Dedifferentiated amniotic fluid mesenchymal stem cell (primary cell): ENCODE measurements around the gene CAMTA1.

Experiments
- DNase-seq: peaks from one replicate; pipeline ENCODE4 v3.0.0-alpha.2; 2016; ENCODE audit errors: extremely low spot score

CAMTA1 gene

GRCh38 chr1:6779089-6779805 is 6.0 kb upstream of the CAMTA1 start:
- no peak for DNase-seq

GRCh38 chr1:6782151-6782550 is 3.1 kb upstream of the CAMTA1 start:
- DNase-seq = no peak

GRCh38 chr1:6783221-6783620 is 2.0 kb upstream of the CAMTA1 start:
- DNase-seq = no peak

- no peak for DNase-seq
These were observed 1.2 kb upstream of the CAMTA1 start for GRCh38 chr1:6783936-6784559.

GRCh38 chr1:6784560-6785317 is 515 bp upstream of the CAMTA1 start:
- peak; percentile 100 for DNase-seq

GRCh38 chr1:6785728-6786505 is 663 bp downstream of the CAMTA1 start:
- no peak for DNase-seq

- no peak for DNase-seq
These were observed 3.7 kb downstream of the CAMTA1 start for GRCh38 chr1:6788946-6789345.

GRCh38 chr1:6790146-6790545 is 4.9 kb downstream of the CAMTA1 start:
- no peak for DNase-seq

- peak; percentile 58 for DNase-seq
These were observed 8.9 kb downstream of the CAMTA1 start for GRCh38 chr1:6794164-6794563.

- no peak for DNase-seq
These were observed 9.9 kb downstream of the CAMTA1 start for GRCh38 chr1:6795203-6795602.

GRCh38 chr1:6795661-6796060 is 10.4 kb downstream of the CAMTA1 start:
- DNase-seq = no peak

GRCh38 chr1:6796095-6796494 is 10.8 kb downstream of the CAMTA1 start:
- DNase-seq = no peak

- no peak for DNase-seq
These were observed 14.2 kb downstream of the CAMTA1 start for GRCh38 chr1:6799499-6799898.

GRCh38 chr1:6800745-6801144 is 15.5 kb downstream of the CAMTA1 start:
- peak; percentile 43 for DNase-seq

GRCh38 chr1:6801199-6801598 is 15.9 kb downstream of the CAMTA1 start:
- DNase-seq = no peak

GRCh38 chr1:6801966-6802365 is 16.7 kb downstream of the CAMTA1 start:
- DNase-seq = peak; percentile 39

GRCh38 chr1:6802454-6802853 is 17.2 kb downstream of the CAMTA1 start:
- DNase-seq = no peak

- no peak for DNase-seq
These were observed 17.6 kb downstream of the CAMTA1 start for GRCh38 chr1:6802893-6803292.

GRCh38 chr1:6803357-6803756 is 18.1 kb downstream of the CAMTA1 start:
- DNase-seq = no peak

GRCh38 chr1:6805004-6805416 is 19.8 kb downstream of the CAMTA1 start:
- DNase-seq = no peak

- DNase-seq = no peak
These were observed 22.5 kb downstream of the CAMTA1 start for GRCh38 chr1:6807782-6808181.

GRCh38 chr1:6809461-6809860 is 24.2 kb downstream of the CAMTA1 start:
- no peak for DNase-seq
